Transverse colon (tissue), 4 donors: Measurements from ENCODE around the gene PLEKHG4B. TPM values are rescaled to one million over a fixed set of nuclear protein-coding genes. Genes with fewer than 3 reads are reported as not detected.

Experiments used
- DNase-seq: peaks from one replicate; pipeline ENCODE4 v3.0.0-alpha.2; 2019
- H3K27ac ChIP-seq, 4 donors: fragments of 200-600 bp; sonication (generic); 2 replicates each; pipeline ENCODE4 v1.5.1; 2016 to 2018; ENCODE audit warnings: inconsistent platforms in 4 of 4
- H3K27me3 ChIP-seq: fragments of 200-600 bp; sonication (generic); 2 replicates; pipeline ENCODE4 v1.5.1; 2017; ENCODE audit warnings: inconsistent platforms
- H3K36me3 ChIP-seq, 4 donors: fragments of 200-600 bp; sonication (generic); 2 replicates each; pipeline ENCODE4 v1.5.1; 2017 to 2019; ENCODE audit warnings: inconsistent platforms in 4 of 4
- H3K4me1 ChIP-seq, 4 donors: fragments of 200-600 bp; sonication (generic); 2 replicates each; pipeline ENCODE4 v1.5.1; 2017 to 2020; ENCODE audit warnings: inconsistent platforms in 4 of 4
- H3K4me3 ChIP-seq, 4 donors: fragments of 200-600 bp; sonication (generic); 1 replicate in 1 of 4; 2 replicates in 3 of 4; pipeline versions ENCODE4 v1.5.1 to v1.6.1; 2017 to 2019; ENCODE audit warnings: inconsistent platforms in 4 of 4
- H3K9me3 ChIP-seq, 2 donors: fragments of 200-600 bp; sonication (generic); 2 replicates each; pipeline ENCODE4 v1.5.1; 2017 to 2019; ENCODE audit warnings: inconsistent platforms in 2 of 2
- CTCF ChIP-seq, 5 experiments: fragments of 200-600 bp in 3 of 5; fragments of 450-650 bp in 2 of 5; sonication (generic) in 3 of 5; IDR thresholded peaks; 1 replicate in 2 of 5; 2 replicates in 3 of 5; pipeline ENCODE4 v1.5.1; 2016 to 2017; ENCODE audit warnings: antibody characterized with exemption in 5 of 5, inconsistent platforms in 3 of 5, mild to moderate bottlenecking in 2 of 5, moderate library complexity in 1 of 5
- EP300 ChIP-seq: sonication (generic); formaldehyde crosslinking; IDR thresholded peaks from one replicate; pipeline ENCODE4 v1.6.1; 2017; ENCODE audit warnings: antibody characterized with exemption, low read depth
- POLR2A ChIP-seq: fragments of 450-650 bp; IDR thresholded peaks from one replicate; pipeline ENCODE4 v1.6.1; 2016; ENCODE audit warnings: antibody characterized with exemption, mild to moderate bottlenecking, moderate library complexity
- POLR2AphosphoS5 ChIP-seq, 3 donors: sonication (generic); formaldehyde crosslinking; IDR thresholded peaks; one replicate each; pipeline ENCODE4 v1.6.1; 2016; ENCODE audit warnings: antibody characterized with exemption in 3 of 3
- WGBS, 2 donors: methylation state at CpG; one replicate each; pipeline ENCODE4 v1.1.5; 2018; ENCODE audit warnings: low coverage in 1 of 2; 5-methylcytosine and 5-hydroxymethylcytosine counted together
- in situ Hi-C, 4 donors: fragments of 200-750 bp; cut with MboI; loops; one replicate each; pipeline versions ENCODE4 v1.15.0 to v1.15.1; 2017; ENCODE audit warnings: low sequenced_read_pairs in 3 of 4, low pct_ligation_motif_present in 1 of 4, low pct_unique_long_range_greater_than_20kb in 1 of 4
- intact Hi-C: fragments of 100-400 bp; cut with DNase I; formaldehyde crosslinking; loops from one replicate; pipeline ENCODE4 v1.15.1; 2023; ENCODE audit warnings: low total_unique reads
- total RNA-seq, 4 donors: library from RNA; depleted of rRNA; stranded (reverse); fragments of >200 nt; gene quantifications; one replicate each; pipeline ENCODE4 v1.1.0, GENCODE V29; 2016

Gene PLEKHG4B
- total RNA-seq, 4 donors from 2014 or later, result under 0.01 to 0.40 (median under 0.01) TPM; not detected in 1

GRCh38 chr5:94113-94892 is 2.3 kb downstream of the PLEKHG4B start:
- no peak for DNase-seq
- H3K9me3 ChIP-seq, result no peaks in the 10 kb centered on the region
- in situ Hi-C loops (no loop called here), intact Hi-C loops (no loop called here)
- H3K4me3 ChIP-seq, result no peak overlapping the region
- H3K27me3 ChIP-seq, result peaks cover 88% of the 10 kb centered on the region
- H3K27ac ChIP-seq, result no peak overlapping the region
- TF ChIP-seq EP300 (no peak), POLR2AphosphoS5 (IDR thresholded peaks at IDR 0.05) (no peak), POLR2A (no peak), CTCF (IDR thresholded peaks at IDR 0.05) (no peak)
- WGBS, 2 donors, result 87 to 94% methylated on average over 3 to 11 of the region's 11 CpGs
- peaks cover 0 to 5% (median 4%) of the 10 kb centered on the region in 4 donors for H3K4me1 ChIP-seq
- H3K36me3 ChIP-seq, result no peaks in the 10 kb centered on the region

GRCh38 chr5:95241-95980 is 3.4 kb downstream of the PLEKHG4B start:
- Histone ChIP-seq H3K27ac (no peak overlapping the region), H3K36me3 (no peaks in the 10 kb centered on the region), H3K9me3 (no peaks in the 10 kb centered on the region), H3K4me1 (peaks cover 0 to 5% (median 4%) of the 10 kb centered on the region in 4 donors), H3K4me3 (no peak overlapping the region), H3K27me3 (peaks cover 87% of the 10 kb centered on the region)
- in situ Hi-C loops (no loop called here), intact Hi-C loops (no loop called here)
- DNase-seq, result no peak
- 81 to 82% methylated on average over 12 of the region's 12 CpGs for whole genome bisulfite sequencing, 2 donors
- TF ChIP-seq POLR2A, result no peak
- TF ChIP-seq POLR2AphosphoS5 (IDR thresholded peaks at IDR 0.05), result no peak
- TF ChIP-seq CTCF (IDR thresholded peaks at IDR 0.05), result no peak
- no peak for TF ChIP-seq EP300

- H3K9me3 ChIP-seq, result no peaks in the 10 kb centered on the region
- H3K4me1 ChIP-seq, result no peaks in the 10 kb centered on the region
- TF ChIP-seq POLR2AphosphoS5 (IDR thresholded peaks at IDR 0.05) (no peak), POLR2A (no peak), CTCF (IDR thresholded peaks at IDR 0.05) (no peak), EP300 (no peak)
- WGBS, 2 donors, result 67 to 73% methylated on average over 15 to 17 of the region's 17 CpGs
- in situ Hi-C loops, result no loop called here
- H3K27me3 ChIP-seq, result peaks cover 70% of the 10 kb centered on the region
- intact Hi-C loops, result no loop called here
- no peak overlapping the region for H3K27ac ChIP-seq
- no peaks in the 10 kb centered on the region for H3K36me3 ChIP-seq
- DNase-seq, result no peak
- no peak overlapping the region for H3K4me3 ChIP-seq
These were observed 5.2 kb downstream of the PLEKHG4B start for GRCh38 chr5:96976-97660.

GRCh38 chr5:99815-100214 is 7.8 kb downstream of the PLEKHG4B start:
- TF ChIP-seq POLR2AphosphoS5 (IDR thresholded peaks at IDR 0.05), result no peak
- no peak for TF ChIP-seq EP300
- no peak for TF ChIP-seq POLR2A
- TF ChIP-seq CTCF (IDR thresholded peaks at IDR 0.05), result no peak
- Histone ChIP-seq H3K27ac (no peak overlapping the region), H3K4me1 (no peaks in the 10 kb centered on the region), H3K36me3 (no peaks in the 10 kb centered on the region), H3K4me3 (no peak overlapping the region), H3K9me3 (no peaks in the 10 kb centered on the region), H3K27me3 (peaks cover 45% of the 10 kb centered on the region)
- DNase-seq, result no peak
- WGBS, 2 donors, result 84 to 85% methylated on average over 3 of the region's 3 CpGs
- in situ Hi-C loops (no loop called here), intact Hi-C loops (no loop called here)
